ENCODE results near the gene TREX2. TPM values are rescaled to one million over a fixed set of nuclear protein-coding genes. Genes with fewer than 3 reads are reported as not detected.
A peak's percentile ranks its signal among the peaks of the same experiment; 100 is the strongest.

Gene TREX2
- total RNA-seq, 1 donor from 2014 or later = 0.23 TPM

GRCh38 chrX:153457136-153457825 lies 11.4 kb upstream of the TREX2 start:
- DNase-seq (ENCODE audit: low spot score) (no peak), ATAC-seq (no peak)

GRCh38 chrX:153456704-153457103 lies 10.8 kb upstream of the TREX2 start:
- ATAC-seq = no peak
- no peak for DNase-seq (ENCODE audit: low spot score)

DNA sequence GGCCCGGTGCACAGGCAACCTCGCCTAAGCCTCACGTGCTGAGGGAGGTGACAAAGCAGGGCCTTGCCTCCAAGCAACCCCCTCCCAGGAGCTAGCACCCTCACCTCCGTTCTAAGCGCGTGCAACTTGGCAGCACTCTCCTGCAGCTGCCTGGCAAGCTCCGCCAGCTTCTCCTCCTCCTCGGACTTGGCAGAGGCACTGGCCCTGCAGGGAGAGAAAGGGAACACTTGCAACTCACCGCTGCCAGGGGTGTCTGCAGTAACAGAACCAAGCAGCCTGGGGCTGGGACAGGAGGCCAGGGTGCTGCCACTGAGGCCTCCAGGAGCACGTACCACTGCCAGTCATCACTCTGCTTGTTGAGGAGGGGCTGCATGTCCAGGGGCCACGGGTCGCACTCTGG lies 10.3 kb upstream of the TREX2 start:
- ATAC-seq = no peak

GRCh38 chrX:153455571-153455970 lies 9.7 kb upstream of the TREX2 start:
- DNase-seq (ENCODE audit: low spot score) (no peak), ATAC-seq (no peak)

More for the DNA sequence above, 10.3 kb upstream of the TREX2 start:
- DNase-seq (ENCODE audit: low spot score) = no peak

GRCh38 chrX:153454901-153455550 lies 9.2 kb upstream of the TREX2 start:
- DNase-seq (ENCODE audit: low spot score) (no peak), ATAC-seq (no peak)

- no peak for DNase-seq (ENCODE audit: low spot score)
- no peak for ATAC-seq
Observed at GRCh38 chrX:153450949-153451277, 5.1 kb upstream of the TREX2 start.

- no peak for ATAC-seq
- no peak for DNase-seq (ENCODE audit: low spot score)
Observed at GRCh38 chrX:153450114-153450948, 4.5 kb upstream of the TREX2 start.

- ATAC-seq = no peak
- no peak for DNase-seq (ENCODE audit: low spot score)
Observed at GRCh38 chrX:153449368-153450113, 3.7 kb upstream of the TREX2 start.

DNA sequence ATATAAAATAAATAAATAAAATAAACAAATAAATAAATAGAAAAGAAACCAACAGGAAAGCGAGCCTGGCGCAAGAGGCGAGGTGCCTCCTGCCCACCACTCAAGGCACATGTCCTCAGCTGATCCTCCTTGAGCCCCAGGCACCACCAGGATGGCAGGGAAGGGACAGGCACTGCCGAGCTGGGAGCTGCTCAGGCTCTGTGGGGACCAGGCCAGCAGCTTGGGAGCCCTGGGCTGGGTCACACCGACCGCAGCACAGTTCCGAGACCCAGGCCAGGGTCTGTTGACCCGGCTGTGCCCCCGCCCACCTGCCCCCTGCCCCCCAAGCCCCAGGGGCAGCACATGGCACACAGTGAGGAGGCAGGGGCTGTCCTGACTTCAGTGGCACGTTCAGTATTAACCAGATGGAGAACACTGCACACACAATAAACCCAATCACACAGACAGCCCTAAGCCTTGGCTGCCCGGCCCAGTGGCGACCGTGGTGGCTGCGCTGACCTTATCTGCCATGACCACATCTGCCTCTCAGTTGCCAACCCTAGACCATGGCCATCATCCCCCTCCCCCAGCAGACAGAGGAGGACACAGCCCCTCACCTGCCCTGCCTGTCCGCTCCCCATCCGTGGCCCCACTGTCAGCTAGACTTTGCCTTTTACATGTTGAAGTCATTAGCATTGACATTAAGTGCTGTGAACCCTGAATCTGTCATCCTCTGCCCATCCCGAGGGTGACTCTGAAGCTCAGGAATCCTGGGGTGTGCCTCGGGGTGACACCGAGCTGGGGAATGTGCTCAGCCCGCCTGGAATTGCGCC lies 2.9 kb upstream of the TREX2 start:
- ATAC-seq (no peak), DNase-seq (ENCODE audit: low spot score) (no peak)

- no peak for DNase-seq (ENCODE audit: low spot score)
- no peak for ATAC-seq
Observed at GRCh38 chrX:153447581-153447960, 1.7 kb upstream of the TREX2 start.

DNA sequence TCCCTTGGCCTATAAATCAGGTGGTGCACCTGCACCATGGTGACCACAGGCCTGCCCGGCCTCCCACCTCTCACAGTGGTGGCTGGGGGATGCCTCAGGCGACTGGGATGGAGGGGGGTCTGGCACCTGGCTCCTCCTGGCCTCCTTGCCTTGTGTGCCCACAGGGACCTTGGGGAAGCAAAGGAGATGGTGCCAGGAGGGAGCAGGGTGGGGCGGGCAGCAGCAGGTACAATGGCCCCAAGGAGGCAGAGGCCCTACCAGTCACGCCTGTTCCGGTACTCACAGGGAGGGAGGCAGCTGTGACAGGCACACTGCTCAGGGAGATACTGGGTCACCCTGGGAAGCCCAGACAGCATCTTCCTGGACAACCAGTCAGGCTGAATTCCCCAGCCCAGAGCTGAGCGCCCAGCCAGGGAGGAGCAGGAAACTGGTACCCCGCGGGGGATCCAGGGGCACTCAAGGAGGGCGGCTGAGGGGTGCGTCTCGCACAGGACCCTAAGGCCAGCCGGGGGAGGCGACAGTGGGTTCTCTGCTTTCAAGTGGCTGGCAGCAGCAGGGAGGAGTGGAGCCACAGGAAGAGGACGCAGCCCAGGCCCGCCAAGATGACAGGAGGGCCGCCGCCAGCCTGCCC lies 1.2 kb upstream of the TREX2 start:
- no peak for DNase-seq (ENCODE audit: low spot score)
- no peak for ATAC-seq

DNA sequence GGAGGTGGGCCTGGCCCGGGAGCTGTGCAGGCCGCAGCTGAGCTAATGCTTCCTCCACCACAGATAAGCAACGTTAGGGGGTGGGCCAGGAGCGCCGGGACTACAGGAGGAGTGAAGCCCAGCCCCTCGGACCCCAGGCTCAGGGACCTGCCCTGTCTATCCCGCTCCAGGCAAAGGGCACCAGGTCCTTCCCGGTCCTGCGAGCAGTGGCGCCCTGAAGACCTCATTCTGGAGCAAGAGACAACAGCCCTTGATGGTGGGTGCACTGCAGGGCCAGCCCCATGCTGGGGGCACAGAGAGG lies 730 bp upstream of the TREX2 start:
- ATAC-seq = no peak
- DNase-seq (ENCODE audit: low spot score) = no peak

DNA sequence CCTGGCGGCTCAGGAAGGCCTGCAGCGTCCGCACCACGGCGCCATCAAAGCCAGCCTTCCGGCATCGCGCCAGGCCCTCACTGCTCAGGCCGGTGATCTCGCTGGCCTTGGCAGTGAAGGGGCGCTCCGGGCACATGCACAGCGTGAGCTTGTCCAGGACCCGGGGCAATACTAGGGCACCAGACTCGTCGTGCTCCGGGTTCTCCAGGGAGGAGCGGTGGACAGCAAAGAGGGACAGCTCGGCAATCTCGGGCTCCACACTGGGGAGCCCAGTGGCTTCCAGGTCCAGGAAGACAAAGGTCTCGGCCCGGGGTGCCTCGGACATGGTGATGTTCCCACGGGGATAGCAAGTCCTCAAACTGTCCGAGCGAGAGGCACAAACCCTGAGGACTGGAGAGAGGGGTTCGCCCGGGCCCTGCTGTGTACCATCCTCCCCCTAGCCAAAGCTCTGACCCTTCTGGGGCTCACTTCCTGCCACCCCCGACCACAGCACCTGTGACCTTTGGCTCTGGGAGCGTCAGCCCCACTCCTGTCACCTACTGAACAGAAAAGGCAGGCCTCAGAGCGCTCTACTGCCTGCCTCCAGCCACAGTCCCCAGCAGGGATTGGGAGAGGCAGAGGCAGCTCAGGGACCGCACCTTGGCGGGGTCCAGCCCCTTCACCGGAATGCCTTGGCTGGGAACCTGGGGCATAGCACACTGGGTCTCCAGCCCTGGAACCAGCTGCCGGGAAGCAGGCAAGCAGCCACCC lies 575 bp downstream of the TREX2 start:
- DNase-seq (ENCODE audit: low spot score) (no peak), ATAC-seq (no peak)

DNA sequence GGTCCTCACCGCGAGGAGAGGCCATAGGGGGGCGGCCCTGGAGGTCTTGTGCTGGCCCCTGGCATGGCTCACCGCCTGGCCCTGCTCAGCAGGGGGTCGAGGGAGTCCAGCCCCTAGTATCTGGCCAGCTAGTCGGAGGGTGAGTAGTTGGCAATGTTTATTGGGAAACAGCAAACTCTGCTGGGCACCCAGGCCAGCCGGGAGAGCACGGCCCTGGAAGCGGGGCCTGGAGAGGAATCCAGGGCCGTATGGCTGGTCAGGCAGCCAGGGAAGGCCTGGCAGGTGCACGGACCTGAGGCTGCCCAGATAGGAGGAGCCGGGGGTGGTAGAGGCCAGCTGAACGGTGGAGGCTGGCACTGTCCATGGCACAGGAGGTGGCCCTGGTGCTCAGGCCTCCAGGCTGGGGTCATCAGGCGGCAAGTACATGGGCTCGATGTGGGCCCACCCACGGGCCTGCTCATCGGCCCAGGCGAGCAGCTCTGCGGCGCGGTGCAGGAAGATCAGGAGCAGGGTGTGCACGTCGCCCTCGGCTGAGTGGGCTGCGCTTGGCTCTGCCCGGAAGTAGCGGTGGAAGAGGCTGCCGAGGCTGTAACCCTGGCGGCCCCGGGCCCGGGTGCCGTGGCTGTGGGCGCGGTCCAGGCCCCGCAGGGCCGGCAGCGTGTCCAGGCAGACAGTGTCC lies 1.4 kb downstream of the TREX2 start:
- ATAC-seq = peak; percentile 19
- DNase-seq (ENCODE audit: low spot score) = no peak

GRCh38 chrX:153443476-153444332 lies 2.2 kb downstream of the TREX2 start:
- ATAC-seq = no peak
- no peak for DNase-seq (ENCODE audit: low spot score)

DNA sequence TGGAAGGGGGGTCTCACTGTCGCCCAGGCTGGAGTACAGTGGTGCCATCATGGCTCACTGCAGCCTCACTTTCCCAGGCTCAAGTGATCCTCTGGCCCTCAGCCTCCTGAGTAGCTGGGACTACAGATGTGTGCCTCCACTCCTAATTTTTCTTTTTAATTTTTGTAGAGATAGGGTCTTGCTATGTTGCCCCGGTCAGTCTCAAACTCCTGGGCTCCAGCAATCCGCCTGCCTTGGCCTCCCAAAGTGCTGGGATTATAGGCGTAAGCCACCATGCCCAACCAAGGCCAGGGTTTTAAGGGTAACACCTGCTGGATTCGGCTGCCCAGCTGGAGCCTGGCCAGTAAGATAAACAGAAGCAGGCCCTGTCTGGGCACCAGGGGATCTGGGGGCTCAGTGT lies 3.4 kb downstream of the TREX2 start:
- no peak for DNase-seq (ENCODE audit: low spot score)
- ATAC-seq = no peak

- DNase-seq (ENCODE audit: low spot score) (no peak), ATAC-seq (no peak)
Observed at GRCh38 chrX:153441981-153442380, 3.9 kb downstream of the TREX2 start.

DNA sequence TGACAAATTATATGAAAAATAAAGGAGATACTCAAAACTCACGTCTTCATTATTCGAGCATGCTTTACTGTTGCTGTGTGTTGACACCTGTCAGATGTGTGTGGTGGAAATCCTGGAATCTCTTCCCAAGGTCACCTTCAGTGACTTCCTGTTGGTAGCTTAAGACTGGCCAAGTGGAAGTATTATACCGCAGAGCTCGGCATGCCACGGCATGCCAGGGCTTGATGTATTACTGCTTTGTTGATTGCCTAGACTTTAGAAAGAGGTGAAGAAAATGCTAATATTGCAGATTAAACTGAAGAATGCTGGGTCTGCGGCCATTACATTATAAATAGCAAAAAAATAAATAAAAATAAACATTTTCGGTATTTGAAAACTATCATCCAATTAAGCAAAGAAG lies 4.6 kb downstream of the TREX2 start:
- DNase-seq (ENCODE audit: low spot score) (no peak), ATAC-seq (no peak)

Measured in left lobe of liver (tissue), 2 donors.